Measurements from ENCODE around the gene RASGRP4. TPM values are rescaled to one million over a fixed set of nuclear protein-coding genes. Genes with fewer than 3 reads are reported as not detected.
A peak's percentile ranks its signal among the peaks of the same experiment; 100 is the strongest.

The RASGRP4 gene
- polyA plus RNA-seq, 2 of the 4 experiments (the other 2 are of a cell fraction) = 0.22 to 0.30 TPM

DNA sequence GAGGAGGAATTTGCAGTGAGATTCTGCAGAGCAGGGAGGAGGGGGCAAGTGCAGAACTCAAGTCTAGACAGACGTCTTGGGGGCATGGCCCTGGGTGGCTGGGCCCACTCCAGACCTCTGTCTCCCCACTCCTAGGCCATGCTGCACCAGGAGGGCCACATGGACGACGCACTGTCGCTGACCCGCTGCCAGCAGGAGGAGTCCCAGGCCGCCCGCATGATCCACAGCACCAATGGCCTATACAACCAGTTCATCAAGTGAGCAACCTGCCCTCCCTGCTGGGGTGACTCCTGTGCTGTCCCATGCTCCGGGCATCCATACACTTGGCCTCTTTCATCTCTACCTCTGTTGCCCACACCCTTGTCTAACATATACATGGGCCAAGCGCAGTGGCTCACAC, 25.6 kb upstream of the RASGRP4 start:
- H3K27ac ChIP-seq = no peak overlapping the region
- ChIA-PET CTCF (interaction anchor here (0.6 to 5.2 kb wide), 2 partner anchors 48 to 622 kb away, joined by 3 to 22 read pairs; partner anchors contain the start of gene FAM98C), POLR2A (interaction anchor here (0.6 kb wide), 1 partner anchor 571 kb away, joined by 4 read pairs; no protein-coding TSS in a partner anchor)
- peak; percentile 42 to 43; a peak in 4 of 6 replicates for ATAC-seq
- H3K4me3 ChIP-seq = no peak overlapping the region
- no peak overlapping the region for H3K4me2 ChIP-seq
- no peak for DNase-seq (ENCODE audit: low read depth in 1 of 2, low spot score in 1 of 2)
- no peak for FAIRE-seq
- H3K9me3 ChIP-seq = no peaks in the 10 kb centered on the region
- H3K4me1 ChIP-seq = no peaks in the 10 kb centered on the region
- TF ChIP-seq RARB (CRISPR knock-in tag; IDR thresholded peaks at IDR 0.05) (no peak), HDAC2 (IDR thresholded peaks at IDR 0.05) (no peak), NFE2L2 (conservative IDR thresholded peaks at IDR 0.05; ENCODE audit: low read length) (no peak), MAFK (IDR thresholded peaks at IDR 0.05; ENCODE audit: partially characterized antibody) (no peak), NR3C1 (IDR thresholded peaks at IDR 0.05) (no peak), ZSCAN20 (CRISPR knock-in tag; IDR thresholded peaks at IDR 0.05) (no peak)
- TF ChIP-seq, protein P1, sequence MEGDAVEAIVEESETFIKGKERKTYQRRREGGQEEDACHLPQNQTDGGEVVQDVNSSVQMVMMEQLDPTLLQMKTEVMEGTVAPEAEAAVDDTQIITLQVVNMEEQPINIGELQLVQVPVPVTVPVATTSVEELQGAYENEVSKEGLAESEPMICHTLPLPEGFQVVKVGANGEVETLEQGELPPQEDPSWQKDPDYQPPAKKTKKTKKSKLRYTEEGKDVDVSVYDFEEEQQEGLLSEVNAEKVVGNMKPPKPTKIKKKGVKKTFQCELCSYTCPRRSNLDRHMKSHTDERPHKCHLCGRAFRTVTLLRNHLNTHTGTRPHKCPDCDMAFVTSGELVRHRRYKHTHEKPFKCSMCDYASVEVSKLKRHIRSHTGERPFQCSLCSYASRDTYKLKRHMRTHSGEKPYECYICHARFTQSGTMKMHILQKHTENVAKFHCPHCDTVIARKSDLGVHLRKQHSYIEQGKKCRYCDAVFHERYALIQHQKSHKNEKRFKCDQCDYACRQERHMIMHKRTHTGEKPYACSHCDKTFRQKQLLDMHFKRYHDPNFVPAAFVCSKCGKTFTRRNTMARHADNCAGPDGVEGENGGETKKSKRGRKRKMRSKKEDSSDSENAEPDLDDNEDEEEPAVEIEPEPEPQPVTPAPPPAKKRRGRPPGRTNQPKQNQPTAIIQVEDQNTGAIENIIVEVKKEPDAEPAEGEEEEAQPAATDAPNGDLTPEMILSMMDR (IDR thresholded peaks at IDR 0.05) = no peak
- TF ChIP-seq, protein P2, sequence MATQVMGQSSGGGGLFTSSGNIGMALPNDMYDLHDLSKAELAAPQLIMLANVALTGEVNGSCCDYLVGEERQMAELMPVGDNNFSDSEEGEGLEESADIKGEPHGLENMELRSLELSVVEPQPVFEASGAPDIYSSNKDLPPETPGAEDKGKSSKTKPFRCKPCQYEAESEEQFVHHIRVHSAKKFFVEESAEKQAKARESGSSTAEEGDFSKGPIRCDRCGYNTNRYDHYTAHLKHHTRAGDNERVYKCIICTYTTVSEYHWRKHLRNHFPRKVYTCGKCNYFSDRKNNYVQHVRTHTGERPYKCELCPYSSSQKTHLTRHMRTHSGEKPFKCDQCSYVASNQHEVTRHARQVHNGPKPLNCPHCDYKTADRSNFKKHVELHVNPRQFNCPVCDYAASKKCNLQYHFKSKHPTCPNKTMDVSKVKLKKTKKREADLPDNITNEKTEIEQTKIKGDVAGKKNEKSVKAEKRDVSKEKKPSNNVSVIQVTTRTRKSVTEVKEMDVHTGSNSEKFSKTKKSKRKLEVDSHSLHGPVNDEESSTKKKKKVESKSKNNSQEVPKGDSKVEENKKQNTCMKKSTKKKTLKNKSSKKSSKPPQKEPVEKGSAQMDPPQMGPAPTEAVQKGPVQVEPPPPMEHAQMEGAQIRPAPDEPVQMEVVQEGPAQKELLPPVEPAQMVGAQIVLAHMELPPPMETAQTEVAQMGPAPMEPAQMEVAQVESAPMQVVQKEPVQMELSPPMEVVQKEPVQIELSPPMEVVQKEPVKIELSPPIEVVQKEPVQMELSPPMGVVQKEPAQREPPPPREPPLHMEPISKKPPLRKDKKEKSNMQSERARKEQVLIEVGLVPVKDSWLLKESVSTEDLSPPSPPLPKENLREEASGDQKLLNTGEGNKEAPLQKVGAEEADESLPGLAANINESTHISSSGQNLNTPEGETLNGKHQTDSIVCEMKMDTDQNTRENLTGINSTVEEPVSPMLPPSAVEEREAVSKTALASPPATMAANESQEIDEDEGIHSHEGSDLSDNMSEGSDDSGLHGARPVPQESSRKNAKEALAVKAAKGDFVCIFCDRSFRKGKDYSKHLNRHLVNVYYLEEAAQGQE (IDR thresholded peaks at IDR 0.05) = no peak
- 57% methylated on average over 9 of the region's 9 CpGs for WGBS (ENCODE audit: missing lambda C conversion rate)

DNA sequence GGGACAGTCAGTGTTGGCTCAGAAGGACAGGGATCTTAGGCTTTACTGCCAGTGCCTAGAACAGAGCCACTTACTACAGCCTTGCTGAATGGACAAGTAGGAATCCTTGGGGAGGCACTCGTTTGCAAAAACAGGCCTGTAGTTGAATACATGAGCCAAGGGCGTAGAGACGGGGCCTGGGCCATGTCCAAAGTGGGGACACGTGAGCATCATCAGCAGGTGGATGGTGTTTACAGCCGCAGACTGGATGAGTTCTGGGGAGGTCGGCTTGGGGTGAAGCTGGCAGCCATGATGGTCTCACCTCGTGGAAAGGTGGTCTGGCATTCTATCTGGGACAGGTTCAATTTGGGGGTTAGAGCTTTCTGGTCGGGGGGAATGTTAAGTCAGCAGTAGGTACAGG, 25.0 kb upstream of the RASGRP4 start:
- DNase-seq (ENCODE audit: low read depth in 1 of 2, low spot score in 1 of 2) (no peak), ATAC-seq (no peak), FAIRE-seq (no peak)
- Histone ChIP-seq H3K27ac (no peak overlapping the region), H3K4me3 (no peak overlapping the region), H3K4me1 (no peaks in the 10 kb centered on the region), H3K4me2 (no peak overlapping the region), H3K9me3 (no peaks in the 10 kb centered on the region)
- CTCF ChIA-PET = interaction anchor here (0.9 to 5.2 kb wide), 3 partner anchors 45 to 64 kb away, joined by 3 to 22 read pairs (median 3); partner anchors contain the start of gene FAM98C
- TF ChIP-seq, protein P3, sequence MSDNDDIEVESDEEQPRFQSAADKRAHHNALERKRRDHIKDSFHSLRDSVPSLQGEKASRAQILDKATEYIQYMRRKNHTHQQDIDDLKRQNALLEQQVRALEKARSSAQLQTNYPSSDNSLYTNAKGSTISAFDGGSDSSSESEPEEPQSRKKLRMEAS (IDR thresholded peaks at IDR 0.05) = no peak
- TF ChIP-seq HEYL (CRISPR knock-in tag; IDR thresholded peaks at IDR 0.05) (no peak), KDM1A (IDR thresholded peaks at IDR 0.05; ENCODE audit: low read depth) (no peak), FOXS1 (CRISPR knock-in tag; IDR thresholded peaks at IDR 0.05) (no peak), MAFK (IDR thresholded peaks at IDR 0.05; ENCODE audit: partially characterized antibody) (no peak), HOXB13 (CRISPR knock-in tag; IDR thresholded peaks at IDR 0.05; ENCODE audit: low read depth) (no peak), ZSCAN20 (CRISPR knock-in tag; IDR thresholded peaks at IDR 0.05) (no peak), CEBPB (IDR thresholded peaks at IDR 0.05) (no peak), NFE2L2 (conservative IDR thresholded peaks at IDR 0.05; ENCODE audit: low read length) (no peak), TP53 (CRISPR knock-in tag; IDR thresholded peaks at IDR 0.05) (no peak), PHF8 (IDR thresholded peaks at IDR 0.05; ENCODE audit: borderline replicate concordance, low read depth) (no peak), RNF2 (IDR thresholded peaks at IDR 0.05; ENCODE audit: borderline replicate concordance, low read depth) (no peak), CBX2 (IDR thresholded peaks at IDR 0.05; ENCODE audit: borderline replicate concordance, low read depth) (no peak), SMC3 (IDR thresholded peaks at IDR 0.05) (no peak), POLR2AphosphoS2 (conservative IDR thresholded peaks at IDR 0.05; ENCODE audit: low read length) (no peak), HOXA7 (CRISPR knock-in tag; IDR thresholded peaks at IDR 0.05) (no peak)
- TF ChIP-seq, protein P1 (IDR thresholded peaks at IDR 0.05) = no peak
- TF ChIP-seq, protein P4, sequence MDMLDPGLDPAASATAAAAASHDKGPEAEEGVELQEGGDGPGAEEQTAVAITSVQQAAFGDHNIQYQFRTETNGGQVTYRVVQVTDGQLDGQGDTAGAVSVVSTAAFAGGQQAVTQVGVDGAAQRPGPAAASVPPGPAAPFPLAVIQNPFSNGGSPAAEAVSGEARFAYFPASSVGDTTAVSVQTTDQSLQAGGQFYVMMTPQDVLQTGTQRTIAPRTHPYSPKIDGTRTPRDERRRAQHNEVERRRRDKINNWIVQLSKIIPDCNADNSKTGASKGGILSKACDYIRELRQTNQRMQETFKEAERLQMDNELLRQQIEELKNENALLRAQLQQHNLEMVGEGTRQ (IDR thresholded peaks at IDR 0.05) = no peak
- TF ChIP-seq, protein P5, sequence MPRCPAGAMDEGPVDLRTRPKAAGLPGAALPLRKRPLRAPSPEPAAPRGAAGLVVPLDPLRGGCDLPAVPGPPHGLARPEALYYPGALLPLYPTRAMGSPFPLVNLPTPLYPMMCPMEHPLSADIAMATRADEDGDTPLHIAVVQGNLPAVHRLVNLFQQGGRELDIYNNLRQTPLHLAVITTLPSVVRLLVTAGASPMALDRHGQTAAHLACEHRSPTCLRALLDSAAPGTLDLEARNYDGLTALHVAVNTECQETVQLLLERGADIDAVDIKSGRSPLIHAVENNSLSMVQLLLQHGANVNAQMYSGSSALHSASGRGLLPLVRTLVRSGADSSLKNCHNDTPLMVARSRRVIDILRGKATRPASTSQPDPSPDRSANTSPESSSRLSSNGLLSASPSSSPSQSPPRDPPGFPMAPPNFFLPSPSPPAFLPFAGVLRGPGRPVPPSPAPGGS (IDR thresholded peaks at IDR 0.05) = no peak
- TF ChIP-seq, protein P6, sequence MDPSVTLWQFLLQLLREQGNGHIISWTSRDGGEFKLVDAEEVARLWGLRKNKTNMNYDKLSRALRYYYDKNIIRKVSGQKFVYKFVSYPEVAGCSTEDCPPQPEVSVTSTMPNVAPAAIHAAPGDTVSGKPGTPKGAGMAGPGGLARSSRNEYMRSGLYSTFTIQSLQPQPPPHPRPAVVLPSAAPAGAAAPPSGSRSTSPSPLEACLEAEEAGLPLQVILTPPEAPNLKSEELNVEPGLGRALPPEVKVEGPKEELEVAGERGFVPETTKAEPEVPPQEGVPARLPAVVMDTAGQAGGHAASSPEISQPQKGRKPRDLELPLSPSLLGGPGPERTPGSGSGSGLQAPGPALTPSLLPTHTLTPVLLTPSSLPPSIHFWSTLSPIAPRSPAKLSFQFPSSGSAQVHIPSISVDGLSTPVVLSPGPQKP (IDR thresholded peaks at IDR 0.05; ENCODE audit: low read depth, low read length) = no peak
- POLR2A ChIA-PET = no interaction called here
- WGBS (ENCODE audit: missing lambda C conversion rate) = 55% methylated on average over 8 of the region's 8 CpGs

Measured in A549 (cell line).